BE2C (cell line): Measurements from ENCODE around the gene CYP2R1.

Experiments
- DNase-seq: peaks from one replicate; pipeline ENCODE4 v3.0.0-alpha.2; 2020
- H3K27me3 ChIP-seq: fragments of 250-450 bp; sonication (Bioruptor Pico); 2 replicates; pipeline ENCODE4 v1.5.1; 2020; ENCODE audit warnings: mild to moderate bottlenecking
- H3K36me3 ChIP-seq: fragments of 250-450 bp; sonication (Bioruptor Pico); 2 replicates; pipeline ENCODE4 v1.5.1; 2020; ENCODE audit warnings: mild to moderate bottlenecking
- H3K4me1 ChIP-seq: fragments of 250-450 bp; sonication (Bioruptor Pico); 2 replicates; pipeline ENCODE4 v1.5.1; 2020
- H3K4me3 ChIP-seq: 2 replicates; pipeline ENCODE4 v1.5.1; 2011; ENCODE audit warnings: low read depth, low read length
- H3K9me3 ChIP-seq: fragments of 250-450 bp; sonication (Bioruptor Pico); 2 replicates; pipeline ENCODE4 v1.5.1; 2020
- CTCF ChIP-seq: IDR thresholded peaks from 2 replicates; pipeline ENCODE4 v1.5.1; 2012; ENCODE audit warnings: mild to moderate bottlenecking, low read depth, low read length

CYP2R1 gene

GRCh38 chr11:14852571-14853177 is 39.4 kb downstream of the CYP2R1 start:
- Histone ChIP-seq H3K36me3 (no peaks in the 10 kb centered on the region), H3K4me3 (no peak overlapping the region), H3K27me3 (no peaks in the 10 kb centered on the region), H3K9me3 (no peaks in the 10 kb centered on the region), H3K4me1 (no peaks in the 10 kb centered on the region)
- TF ChIP-seq CTCF, result no peak
- DNase-seq, result no peak

- Histone ChIP-seq H3K4me1 (no peaks in the 10 kb centered on the region), H3K9me3 (no peaks in the 10 kb centered on the region), H3K36me3 (no peaks in the 10 kb centered on the region), H3K4me3 (no peak overlapping the region), H3K27me3 (no peaks in the 10 kb centered on the region)
- no peak for TF ChIP-seq CTCF
- DNase-seq, result no peak
Observed at GRCh38 chr11:14842002-14842401, 50.0 kb downstream of the CYP2R1 start.

GRCh38 chr11:14835496-14836492 is 56.2 kb downstream of the CYP2R1 start:
- Histone ChIP-seq H3K27me3 (no peaks in the 10 kb centered on the region), H3K4me3 (no peak overlapping the region), H3K4me1 (no peaks in the 10 kb centered on the region), H3K9me3 (no peaks in the 10 kb centered on the region), H3K36me3 (no peaks in the 10 kb centered on the region)
- DNase-seq, result no peak
- TF ChIP-seq CTCF, result no peak
